ENCODE data around the gene LRRC8D.
"Not testable (repeated sequence)": the region's sequence is repeated elsewhere in the genome, so short reads cannot be mapped to it uniquely, and the experiment has no call there.

Gene LRRC8D

DNA sequence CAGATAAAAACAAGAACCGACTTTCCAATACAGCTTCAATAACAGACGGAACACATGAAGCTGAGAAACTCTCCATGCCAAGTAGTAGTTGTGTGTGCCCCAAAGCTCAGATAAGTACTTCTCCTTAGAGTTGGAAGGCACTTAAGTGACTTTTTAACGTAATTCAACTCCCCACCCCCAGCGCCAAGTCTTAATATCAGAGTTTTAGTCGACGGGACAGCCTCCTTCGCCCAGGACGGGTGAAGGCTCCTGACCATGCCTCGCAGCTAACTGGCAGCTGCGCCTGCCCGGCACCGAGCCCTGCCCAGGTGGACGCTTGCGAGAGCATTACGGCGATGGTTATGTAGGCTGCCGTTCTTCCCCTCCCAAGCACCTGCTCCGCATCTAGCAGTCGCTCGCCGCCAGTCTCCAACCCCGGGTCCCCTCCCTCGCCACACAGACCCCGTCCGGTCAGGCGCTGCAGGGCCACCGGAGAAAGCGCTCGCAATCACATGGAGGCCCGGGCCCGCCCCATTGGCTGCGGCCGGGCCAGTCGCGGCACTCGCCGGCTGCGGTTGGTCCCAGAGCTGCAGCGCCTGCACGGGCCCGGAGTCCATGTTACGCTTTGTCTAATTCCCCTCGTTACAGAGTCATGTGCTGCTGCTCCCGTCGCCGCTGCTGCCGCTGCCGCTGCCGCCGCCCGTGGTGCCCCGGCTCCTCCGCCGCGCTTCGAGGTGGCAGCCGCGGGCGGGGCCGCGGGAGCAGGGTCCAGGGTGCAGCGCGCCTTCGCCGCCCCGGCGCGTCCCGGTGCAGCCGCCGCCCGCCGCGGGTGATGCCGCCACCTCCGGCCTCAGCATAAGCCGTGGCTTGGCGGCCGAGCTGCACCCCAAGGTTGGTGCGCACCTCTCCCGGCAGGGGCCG is at the start of gene LRRC8D:
LRRC8D (plus strand) TSS at position 611 of the 900 bp plus-strand sequence. CDS start 112,037 bp downstream, outside the sequence.
- TF ChIP-seq, protein P1, sequence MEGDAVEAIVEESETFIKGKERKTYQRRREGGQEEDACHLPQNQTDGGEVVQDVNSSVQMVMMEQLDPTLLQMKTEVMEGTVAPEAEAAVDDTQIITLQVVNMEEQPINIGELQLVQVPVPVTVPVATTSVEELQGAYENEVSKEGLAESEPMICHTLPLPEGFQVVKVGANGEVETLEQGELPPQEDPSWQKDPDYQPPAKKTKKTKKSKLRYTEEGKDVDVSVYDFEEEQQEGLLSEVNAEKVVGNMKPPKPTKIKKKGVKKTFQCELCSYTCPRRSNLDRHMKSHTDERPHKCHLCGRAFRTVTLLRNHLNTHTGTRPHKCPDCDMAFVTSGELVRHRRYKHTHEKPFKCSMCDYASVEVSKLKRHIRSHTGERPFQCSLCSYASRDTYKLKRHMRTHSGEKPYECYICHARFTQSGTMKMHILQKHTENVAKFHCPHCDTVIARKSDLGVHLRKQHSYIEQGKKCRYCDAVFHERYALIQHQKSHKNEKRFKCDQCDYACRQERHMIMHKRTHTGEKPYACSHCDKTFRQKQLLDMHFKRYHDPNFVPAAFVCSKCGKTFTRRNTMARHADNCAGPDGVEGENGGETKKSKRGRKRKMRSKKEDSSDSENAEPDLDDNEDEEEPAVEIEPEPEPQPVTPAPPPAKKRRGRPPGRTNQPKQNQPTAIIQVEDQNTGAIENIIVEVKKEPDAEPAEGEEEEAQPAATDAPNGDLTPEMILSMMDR (IDR thresholded peaks at IDR 0.05; ENCODE audit: borderline replicate concordance, insufficient read depth, low read depth, low read length) = no peak
- peak within 1 kb of the TSS; percentile 84 for H3K4me3 ChIP-seq (ENCODE audit: low read depth, low read length)

DNA sequence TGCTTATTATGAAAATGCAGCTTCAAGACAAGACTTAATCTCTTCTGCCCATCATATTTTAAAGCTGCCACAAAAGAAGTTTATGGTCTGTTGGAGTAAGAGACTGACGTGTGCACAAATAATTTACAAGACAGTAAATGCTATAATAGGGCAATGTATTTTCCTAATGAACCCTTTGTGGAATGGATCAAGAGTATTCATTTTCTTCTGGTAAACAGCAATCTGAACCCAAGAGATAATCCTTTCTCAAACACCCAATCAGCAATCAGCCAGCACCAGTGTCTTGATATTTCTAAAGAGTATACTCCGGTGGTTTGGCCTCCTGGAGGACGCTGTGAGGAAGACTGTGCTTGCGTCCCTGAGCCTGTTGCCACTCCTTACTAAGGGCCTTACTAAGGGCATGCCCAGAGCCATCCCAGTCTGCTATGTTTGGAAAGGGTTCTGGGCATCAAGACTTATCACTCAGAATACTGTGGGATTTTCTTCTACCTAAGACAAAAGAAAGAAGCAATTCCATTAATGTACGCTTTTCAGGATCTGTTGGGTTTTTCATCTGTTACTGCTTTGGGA is 48.8 kb upstream of the LRRC8D start:
- TF ChIP-seq, protein P1 (IDR thresholded peaks at IDR 0.05; ENCODE audit: borderline replicate concordance, insufficient read depth, low read depth, low read length) = no peak
- no peak overlapping the region for H3K4me3 ChIP-seq (ENCODE audit: low read depth, low read length)

DNA sequence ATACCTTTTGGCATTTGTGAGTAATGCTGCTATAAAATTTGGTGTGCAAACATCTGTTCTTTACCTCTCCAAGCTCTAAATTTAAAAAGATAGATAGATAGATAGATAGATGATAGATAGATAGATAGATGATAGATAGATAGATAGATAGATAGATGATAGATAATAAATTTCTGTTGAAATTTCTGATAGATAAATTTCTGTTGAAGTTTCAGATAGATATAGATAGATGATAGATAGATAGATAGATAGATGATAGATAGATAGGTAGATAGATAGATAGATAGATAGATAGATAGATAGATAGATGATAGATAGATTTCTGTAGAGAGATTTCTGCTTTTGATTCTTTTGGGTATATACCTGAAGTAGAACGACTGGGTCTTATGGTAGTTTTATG is 44.7 kb upstream of the LRRC8D start:
- H3K4me3 ChIP-seq (ENCODE audit: low read depth, low read length) = not testable (repeated sequence)

DNA sequence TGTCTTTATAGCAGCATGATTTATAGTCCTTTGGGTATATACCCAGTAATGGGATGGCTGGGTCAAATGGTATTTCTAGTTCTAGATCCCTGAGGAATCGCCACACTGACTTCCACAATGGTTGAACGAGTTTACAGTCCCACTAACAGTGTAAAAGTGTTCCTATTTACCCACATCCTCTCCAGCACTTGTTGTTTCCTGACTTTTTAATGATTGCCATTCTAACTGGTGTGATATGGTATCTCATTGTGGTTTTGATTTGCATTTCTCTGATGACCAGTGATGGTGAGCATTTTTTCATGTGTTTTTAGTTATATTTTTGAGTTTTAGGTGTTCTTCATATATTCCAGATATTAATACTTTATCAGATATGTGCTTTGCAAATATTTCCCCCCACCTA is 43.6 kb upstream of the LRRC8D start:
- not testable (repeated sequence) for H3K4me3 ChIP-seq (ENCODE audit: low read depth, low read length)

DNA sequence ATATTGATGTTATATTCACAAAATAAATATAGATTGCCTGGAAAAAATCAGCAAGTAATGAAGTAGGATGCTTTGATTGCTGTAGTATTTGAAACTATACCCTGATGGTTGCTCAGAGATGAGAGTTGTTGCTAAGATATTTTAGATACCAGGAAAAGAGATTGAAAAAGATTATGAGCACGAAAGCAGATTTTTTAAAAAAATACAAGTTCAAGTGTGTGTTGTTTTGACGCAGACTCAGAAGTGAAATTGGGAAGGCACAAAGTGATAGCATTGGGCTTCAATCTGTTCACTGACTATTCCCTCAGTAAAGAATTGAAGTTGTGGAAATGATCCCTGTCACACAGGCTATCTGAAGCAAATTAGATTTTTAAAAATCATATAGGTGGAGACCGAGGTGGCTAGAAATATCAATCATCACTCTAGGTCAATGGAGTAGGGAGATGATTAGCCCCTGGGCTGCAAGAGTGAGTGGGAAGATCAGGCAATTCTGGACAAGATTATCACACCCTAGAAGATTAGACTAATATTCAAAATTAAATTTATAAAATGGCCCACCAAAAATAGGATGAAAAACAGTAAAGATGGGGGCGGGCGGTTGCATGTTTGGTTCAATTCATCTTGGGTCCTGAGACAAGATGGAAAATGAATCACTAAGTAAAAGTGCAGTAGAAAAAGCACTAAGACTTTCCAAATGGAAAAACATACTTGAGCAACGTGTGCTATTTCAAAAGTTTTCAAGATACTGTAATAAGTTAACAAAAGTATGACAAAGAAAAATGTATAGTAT is 41.5 kb upstream of the LRRC8D start:
- TF ChIP-seq, protein P1 (IDR thresholded peaks at IDR 0.05; ENCODE audit: borderline replicate concordance, insufficient read depth, low read depth, low read length) = no peak
- no peak overlapping the region for H3K4me3 ChIP-seq (ENCODE audit: low read depth, low read length)

DNA sequence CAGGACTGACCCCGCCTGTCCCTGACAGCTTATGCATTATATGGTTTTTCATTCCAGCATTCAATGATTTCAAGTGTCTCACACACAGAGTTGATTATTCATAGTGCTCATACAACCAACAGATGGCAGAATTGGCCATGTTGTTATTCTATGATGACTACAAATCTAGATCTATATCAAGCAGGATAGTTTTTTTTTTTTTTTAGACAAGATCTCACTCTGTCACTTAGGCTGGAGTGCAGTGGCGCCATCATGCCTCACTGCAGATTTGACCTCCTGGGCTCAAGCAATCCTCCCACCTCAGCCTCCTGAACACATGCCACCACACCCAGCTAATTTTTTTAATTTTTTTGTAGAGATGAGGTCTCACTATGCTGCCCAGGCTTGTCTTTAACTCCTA is 40.1 kb upstream of the LRRC8D start:
- TF ChIP-seq, protein P1 (IDR thresholded peaks at IDR 0.05; ENCODE audit: borderline replicate concordance, insufficient read depth, low read depth, low read length) = 0 out of 2 replicates have a peak, but pooled peaks have one; percentile 11
- no peak overlapping the region for H3K4me3 ChIP-seq (ENCODE audit: low read depth, low read length)

DNA sequence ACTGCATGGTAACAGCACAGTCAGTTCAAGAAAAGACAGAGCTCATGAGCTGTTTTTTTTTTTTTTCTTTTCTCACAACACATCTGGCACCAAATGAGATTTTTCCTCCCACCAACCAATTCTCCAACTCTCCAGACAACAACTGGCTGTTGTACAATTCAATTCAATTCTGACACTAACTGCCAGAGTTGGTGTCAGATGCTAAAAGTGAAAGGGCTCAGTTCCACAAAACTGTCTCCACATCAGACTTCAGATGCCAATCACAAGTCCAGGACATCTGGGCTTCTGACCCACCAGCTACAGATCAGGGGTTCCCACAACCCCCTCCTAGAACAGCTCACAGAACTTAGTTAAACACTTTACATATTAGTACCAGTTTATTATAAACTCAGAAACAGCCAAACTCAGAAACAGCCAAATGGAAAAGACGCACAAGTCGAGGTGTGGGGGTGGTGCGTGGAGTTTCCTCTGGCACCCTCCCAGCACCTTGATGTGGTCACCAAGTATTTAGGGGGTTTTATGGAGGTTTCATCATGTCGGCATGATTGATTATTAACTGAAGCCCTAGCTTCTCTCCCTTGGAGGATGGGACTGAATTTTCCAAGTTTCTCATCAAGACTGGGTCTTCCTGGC is 39.2 kb upstream of the LRRC8D start:
- TF ChIP-seq, protein P1 (IDR thresholded peaks at IDR 0.05; ENCODE audit: borderline replicate concordance, insufficient read depth, low read depth, low read length) = no peak
- no peak overlapping the region for H3K4me3 ChIP-seq (ENCODE audit: low read depth, low read length)

All from GM12875 (cell line).